Left renal pelvis (tissue), 4 donors: Measurements from ENCODE around the gene HDAC8. TPM values are rescaled to one million over a fixed set of nuclear protein-coding genes. Genes with fewer than 3 reads are reported as not detected.

Source experiments
- DNase-seq, 4 donors: peaks; one replicate each; pipeline ENCODE4 v3.0.0-alpha.2; 2013; ENCODE audit warnings: low read depth in 4 of 4, low spot score in 3 of 4
- polyA plus RNA-seq, 4 donors: library from polyadenylated mRNA; unstranded; fragments of 120-200 nt; gene quantifications; one replicate each; pipeline ENCODE4 v1.2.1, GENCODE V29; 2013; ENCODE audit not compliant: insufficient read length in 4 of 4

The HDAC8 gene
- polyA plus RNA-seq, 4 donors, result 28.1 to 40.1 (median 33.4) TPM

- DNase-seq, result no peak
Observed at GRCh38 chrX:72387247-72387646, 185.4 kb downstream of the HDAC8 start.

DNA sequence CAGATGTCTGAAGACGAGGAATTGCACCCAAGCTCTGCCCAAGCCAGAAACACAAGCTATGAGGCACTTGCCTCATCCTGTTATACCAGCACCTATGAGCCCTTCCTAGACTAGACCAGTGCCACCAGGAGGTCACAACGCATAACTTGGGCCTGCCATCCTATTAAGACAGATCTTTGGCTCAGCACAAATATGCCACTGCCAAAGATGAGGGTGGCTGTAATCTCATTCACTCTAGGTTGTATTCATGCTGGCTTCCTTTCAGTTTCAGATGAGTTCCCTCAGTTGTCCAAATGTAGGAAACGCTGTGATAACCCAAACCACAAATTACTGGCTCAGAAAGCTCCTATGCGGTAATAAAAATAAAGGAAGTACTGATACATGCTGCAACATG, 190.4 kb downstream of the HDAC8 start:
- DNase-seq, result no peak

DNA sequence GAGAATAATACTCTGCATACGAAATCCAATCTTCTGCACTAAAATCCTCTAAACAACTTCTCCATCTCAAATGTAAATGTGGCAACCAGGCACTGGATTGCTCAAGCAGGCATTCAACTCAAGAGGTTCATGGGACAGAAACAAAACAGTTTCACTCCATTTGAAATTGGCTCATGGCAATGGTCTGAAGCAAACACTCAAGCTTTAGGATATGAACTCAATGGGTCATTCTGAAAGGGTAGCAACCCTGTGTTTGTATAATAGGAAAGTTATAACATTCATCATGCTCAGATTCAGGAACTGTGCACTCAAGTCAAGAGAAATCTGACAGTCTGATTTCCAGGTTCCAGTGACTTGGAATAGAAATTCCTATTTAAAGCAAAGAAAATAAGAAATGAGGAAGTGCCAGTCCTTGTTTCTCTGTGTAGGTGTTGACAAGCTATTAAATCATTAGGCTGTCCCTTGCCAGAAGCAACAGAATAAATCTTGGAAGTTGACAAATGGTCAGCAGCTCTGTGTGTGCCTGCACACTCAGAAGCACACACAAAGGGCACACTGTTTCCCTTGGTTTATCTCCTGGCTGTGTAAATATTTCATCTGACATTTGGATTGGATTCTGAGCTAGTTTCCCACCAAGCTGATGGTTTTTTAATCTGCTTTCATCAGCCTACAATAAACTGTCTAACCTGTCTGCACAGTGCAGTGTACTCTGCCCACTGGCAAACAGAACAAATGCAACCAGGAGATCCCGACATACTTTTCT, 191.0 kb downstream of the HDAC8 start:
- DNase-seq, result no peak

DNA sequence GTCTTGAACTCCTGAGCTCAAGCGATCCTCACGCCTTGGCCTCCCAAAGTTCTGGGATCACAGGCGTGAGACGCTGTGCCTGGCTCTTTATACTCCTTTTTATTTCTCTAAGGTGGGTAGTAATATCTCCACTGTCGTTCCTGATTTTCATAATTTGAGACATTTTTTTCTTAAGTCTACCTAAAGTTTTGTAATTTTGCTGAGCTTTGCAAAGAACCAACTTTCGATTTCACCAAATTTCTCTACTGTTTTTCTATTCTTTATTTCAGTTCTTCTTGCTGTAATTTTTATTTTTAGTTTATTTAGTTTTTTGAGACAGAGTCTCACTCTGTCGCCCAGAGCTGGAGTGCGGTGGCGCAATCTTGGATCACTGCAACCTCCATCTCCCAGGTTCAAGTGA, 196.5 kb downstream of the HDAC8 start:
- no peak for DNase-seq

- no peak for DNase-seq
Observed at GRCh38 chrX:72373136-72373535, 199.5 kb downstream of the HDAC8 start.

DNA sequence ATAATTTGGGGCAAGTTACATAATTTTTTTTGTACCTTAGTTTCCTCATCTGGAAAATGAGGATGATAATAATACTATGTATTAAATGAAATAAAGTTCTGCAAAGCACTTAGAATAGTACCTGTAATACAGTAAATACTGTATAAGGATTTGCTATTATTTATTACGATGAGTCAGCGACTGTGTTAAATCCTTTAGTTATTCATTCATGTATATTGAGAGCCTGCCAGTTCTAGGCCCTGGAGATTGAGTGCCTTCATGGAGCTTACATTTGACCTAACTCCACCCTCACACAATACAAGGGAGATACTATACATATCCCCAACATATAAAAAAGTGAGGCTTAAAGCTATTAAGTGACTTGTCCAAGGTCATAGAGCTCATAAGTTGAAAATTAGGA, 199.9 kb downstream of the HDAC8 start:
- DNase-seq, result no peak

GRCh38 chrX:72371405-72371804, 201.2 kb downstream of the HDAC8 start:
- no peak for DNase-seq

- DNase-seq, result no peak
Observed at GRCh38 chrX:72368796-72369195, 203.8 kb downstream of the HDAC8 start.

DNA sequence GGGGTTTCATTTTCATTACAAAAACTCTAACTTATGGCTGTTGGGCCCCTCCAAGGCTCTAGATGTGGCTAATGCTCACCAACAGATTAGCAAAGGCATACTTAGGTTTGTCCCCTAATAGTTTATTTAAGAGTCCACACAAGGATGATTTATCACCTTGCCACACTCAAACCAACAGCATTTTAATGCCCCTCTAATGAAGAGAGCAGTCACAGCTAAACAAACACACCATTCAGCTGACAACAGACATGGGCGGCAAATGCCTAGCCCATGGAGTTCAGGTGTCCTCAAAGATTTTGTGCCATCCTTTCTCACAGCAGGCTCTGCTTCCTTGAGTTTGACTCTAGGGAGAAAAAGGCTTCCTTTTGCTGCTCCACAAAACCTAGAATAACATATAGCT, 205.1 kb downstream of the HDAC8 start:
- DNase-seq, result no peak

DNA sequence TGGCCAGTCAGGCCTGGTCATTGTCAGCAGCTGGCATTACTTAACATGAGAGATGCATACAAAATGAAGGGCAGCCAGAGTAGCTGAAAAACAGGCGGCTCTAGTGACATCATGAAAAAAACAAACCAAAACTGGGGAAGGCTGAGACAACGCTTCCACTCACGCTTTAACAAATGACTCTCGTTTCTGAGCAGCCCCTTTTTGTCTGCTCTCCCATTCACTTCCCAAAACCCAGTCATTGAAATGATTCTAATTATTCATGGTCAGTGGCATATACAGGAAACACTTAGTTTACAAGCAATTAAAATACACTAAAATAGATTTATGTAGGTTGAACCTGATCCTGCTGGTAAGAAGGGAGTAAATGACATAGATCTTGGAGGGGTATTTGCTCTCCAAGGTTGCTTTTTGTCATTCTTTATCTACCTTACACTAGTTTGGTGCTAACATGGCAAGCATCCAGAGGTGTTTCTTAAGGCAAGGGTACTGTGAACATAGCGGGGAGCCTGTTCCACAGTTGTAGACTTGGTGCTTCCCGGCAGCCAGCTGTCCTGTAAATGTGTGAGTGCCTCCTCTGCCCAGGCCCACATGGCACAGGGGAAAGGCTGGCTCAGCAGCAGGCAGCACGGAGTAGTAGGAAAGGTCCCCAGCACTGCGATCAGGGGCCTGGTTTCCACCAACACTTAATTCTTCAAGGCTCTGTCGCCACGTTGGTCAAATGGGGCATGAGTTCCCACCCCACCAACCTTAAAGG, 205.8 kb downstream of the HDAC8 start:
- no peak for DNase-seq

- no peak for DNase-seq
Observed at GRCh38 chrX:72366178-72366577, 206.5 kb downstream of the HDAC8 start.

- DNase-seq, result no peak
Observed at GRCh38 chrX:72365126-72365525, 207.5 kb downstream of the HDAC8 start.

DNA sequence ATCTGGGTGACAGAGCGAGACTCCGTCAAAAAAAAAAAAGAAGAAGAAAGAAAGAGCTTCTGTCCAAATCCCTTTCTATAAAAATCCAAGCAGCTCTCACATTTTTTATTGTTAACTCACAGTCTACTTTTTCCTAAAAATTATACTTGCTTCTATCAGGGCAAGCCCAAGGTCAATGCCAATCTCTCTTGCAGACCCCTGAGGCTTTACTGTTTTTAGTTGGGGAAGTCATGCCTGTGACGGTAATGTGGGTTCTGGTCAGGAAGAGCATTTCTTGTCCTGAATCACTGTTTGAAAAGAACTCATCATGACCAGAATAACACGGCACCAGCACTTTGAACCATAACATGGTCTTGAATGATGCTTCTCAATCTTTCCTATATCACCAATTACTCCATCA, 212.3 kb downstream of the HDAC8 start:
- DNase-seq, result no peak

DNA sequence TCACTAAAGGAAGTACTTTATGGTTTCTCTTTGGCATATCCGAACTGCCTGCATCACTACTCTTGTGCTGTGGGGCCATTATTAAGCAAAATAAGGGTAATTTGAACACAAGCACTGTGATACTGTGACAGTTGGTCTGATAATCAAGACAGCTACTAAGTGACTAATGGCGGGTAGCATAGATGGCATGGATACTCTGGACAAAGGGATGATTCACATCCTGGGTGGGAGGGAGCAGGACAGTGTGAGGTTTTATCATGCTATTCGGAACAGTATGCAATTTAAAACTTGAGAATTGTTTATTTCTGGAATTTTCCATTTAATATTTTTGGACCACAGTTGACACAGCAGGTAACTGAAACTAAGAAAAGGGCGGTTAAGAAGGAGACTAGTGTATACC, 214.3 kb downstream of the HDAC8 start:
- no peak for DNase-seq

- no peak for DNase-seq
Observed at GRCh38 chrX:72352786-72353185, 219.9 kb downstream of the HDAC8 start.

DNA sequence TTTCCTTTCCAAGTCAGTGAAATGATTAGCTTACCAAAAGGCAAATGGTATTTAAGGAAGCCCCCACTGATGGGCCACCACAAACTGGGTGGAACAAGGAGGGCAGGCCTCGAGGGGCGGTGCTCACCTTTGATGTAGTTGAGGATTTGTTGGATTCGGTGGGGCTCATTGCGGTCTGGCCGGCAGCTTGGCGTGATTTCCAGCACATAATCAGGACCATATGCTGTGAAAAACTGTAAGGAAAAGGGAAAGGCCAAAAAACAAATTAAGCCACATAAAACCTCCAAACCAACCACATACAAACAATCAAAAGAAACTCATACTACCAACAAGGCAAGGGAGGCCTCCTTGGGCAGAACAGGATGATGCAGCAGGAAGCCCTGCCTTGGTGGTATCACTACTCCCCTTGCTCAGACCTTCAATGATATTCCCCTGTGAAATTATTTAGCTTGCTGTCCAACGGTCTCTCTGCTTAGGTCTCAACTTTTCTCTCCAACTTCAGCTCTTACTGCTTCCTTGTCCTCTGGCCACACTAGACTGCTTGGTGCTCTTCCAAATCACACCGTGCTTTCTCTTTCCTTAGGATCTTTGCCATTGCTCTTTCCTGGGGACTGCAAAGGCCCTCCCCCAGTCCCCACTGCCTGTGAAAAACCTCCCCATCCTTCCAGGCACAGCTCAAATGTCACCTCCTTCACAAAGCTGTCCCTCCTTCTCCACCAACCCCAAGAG, 220.9 kb downstream of the HDAC8 start:
- DNase-seq, result no peak

GRCh38 chrX:72349190-72349589, 223.5 kb downstream of the HDAC8 start:
- DNase-seq, result no peak

- no peak for DNase-seq
Observed at GRCh38 chrX:72348247-72348979, 224.2 kb downstream of the HDAC8 start.

- no peak for DNase-seq
Observed at GRCh38 chrX:72347366-72347765, 225.3 kb downstream of the HDAC8 start.

DNA sequence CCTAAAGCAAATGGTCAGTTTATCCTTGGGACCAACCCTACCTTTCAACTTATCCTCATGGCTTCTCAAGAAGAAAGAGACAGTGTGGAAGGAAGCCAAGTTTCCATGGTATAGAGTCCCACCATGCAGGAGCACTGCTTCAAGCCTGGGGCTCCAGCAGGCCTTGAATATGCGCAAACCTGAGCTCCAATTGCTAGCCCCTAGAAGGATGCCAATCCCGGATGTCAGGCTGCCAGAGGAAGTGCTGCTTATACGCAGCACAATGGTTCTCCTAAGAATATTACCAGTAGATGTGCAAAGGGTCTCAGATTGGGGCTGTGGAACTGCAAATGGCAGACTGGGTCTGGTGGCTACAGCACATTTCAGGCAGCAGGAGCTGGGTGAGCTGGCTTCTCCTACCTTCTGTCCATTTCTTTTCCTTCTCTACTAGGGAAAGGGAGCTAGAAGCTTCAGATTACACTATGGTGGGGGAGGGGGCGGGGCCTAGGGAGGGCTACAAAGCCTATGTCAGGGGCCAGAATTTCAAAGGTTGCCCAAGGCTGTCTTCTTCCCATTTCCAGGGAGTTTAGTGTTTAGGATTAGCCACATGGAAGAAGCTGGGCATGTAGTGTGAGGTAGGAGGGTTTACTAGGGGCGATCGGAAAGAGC, 226.2 kb downstream of the HDAC8 start:
- no peak for DNase-seq
